GM12865 (cell line): ENCODE measurements around the gene KDM7A.
A peak's percentile ranks its signal among the peaks of the same experiment; 100 is the strongest.

Source experiments
- DNase-seq: peaks from one replicate; pipeline ENCODE4 v3.0.0; 2010; ENCODE audit warnings: low read depth
- H3K4me3 ChIP-seq: 2 replicates; pipeline ENCODE4 v1.5.1; 2011; ENCODE audit warnings: mild to moderate bottlenecking, low read depth, low read length, control low read depth
- CTCF ChIP-seq: IDR thresholded peaks from 2 replicates; pipeline ENCODE4 v1.5.1; 2011; ENCODE audit warnings: low read length, control low read depth, low read depth, inconsistent platforms; ENCODE audit not compliant: insufficient read depth; ENCODE audit errors: missing control alignments

KDM7A gene

DNA sequence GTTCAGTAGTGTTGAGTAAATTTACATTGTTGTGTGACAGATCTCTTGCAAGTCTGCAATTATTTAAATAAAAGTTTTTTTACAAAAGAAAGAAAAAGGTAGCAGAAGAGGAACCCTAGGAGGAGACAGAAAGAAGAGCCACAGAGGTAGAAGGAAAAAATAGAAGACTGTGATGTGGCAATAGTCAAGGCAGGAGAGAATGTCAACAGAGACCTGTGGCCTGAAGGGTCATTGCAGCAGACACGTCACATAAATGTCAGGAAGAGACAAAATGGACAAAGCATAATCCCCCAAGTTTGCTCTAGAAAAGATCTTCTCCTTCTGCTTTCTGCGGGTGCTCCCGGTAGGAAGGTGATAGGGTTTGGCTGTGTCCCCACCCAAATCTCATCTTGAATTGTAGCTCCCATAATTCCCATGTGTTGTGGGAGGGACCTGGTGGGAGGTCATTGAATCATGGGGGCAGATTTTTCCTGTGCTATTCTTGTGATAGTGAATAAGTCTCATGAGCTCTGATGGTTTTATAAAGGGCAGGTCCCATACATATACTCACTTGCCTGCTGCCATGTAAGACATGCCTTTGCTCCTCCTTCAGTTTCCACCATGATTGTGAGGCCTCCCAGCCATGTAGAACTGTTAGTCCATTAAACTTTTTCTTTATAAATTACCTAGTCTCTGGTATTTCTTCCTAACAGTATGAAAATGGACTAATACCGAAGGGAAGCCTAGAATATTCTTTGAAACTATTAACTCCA lies 41.1 kb upstream of the KDM7A start:
- no peak for TF ChIP-seq CTCF
- no peak overlapping the region for H3K4me3 ChIP-seq

GRCh38 chr7:140215281-140215680 lies 38.5 kb upstream of the KDM7A start:
- TF ChIP-seq CTCF: no peak
- H3K4me3 ChIP-seq: no peak overlapping the region
- DNase-seq: no peak

More for the DNA sequence above, 41.1 kb upstream of the KDM7A start:
- no peak for DNase-seq

DNA sequence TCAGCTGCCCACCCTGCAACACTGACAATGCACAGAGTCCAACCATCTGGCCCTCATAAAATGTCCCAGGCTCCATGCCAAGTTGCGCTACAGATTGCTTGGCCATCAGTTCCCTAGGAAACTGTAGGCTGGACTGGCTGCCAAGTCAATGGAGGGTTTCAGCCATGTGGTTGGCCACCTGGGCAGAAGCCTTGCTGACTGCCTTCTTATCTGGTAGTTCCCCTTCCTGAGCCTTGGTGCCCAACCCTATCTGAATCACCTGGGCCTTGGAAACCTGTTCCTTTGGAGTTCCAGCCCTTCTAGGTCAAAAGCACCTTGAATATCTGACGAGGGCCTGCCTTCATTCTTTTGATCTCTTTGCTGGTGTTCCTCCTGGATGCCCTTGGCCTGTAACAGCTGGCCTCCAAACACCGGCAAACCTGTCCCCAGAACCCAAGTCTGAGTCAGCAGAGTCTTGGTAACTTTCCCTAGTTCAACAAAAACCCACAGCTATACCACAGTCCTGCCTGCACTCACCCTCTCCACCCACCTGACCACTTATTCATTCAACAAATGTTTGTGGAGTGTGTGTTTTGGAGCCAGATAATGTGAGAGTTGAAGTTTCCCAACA lies 37.4 kb upstream of the KDM7A start:
- no peak for TF ChIP-seq CTCF
- peak; percentile 79 for DNase-seq
- H3K4me3 ChIP-seq: no peak overlapping the region

- TF ChIP-seq CTCF: no peak
- peak; percentile 83 for DNase-seq
- H3K4me3 ChIP-seq: no peak overlapping the region
These were observed 36.9 kb upstream of the KDM7A start for GRCh38 chr7:140213684-140214074.

- no peak for TF ChIP-seq CTCF
- H3K4me3 ChIP-seq: no peak overlapping the region
- DNase-seq: peak; percentile 92
These were observed 35.5 kb upstream of the KDM7A start for GRCh38 chr7:140212100-140212881.

DNA sequence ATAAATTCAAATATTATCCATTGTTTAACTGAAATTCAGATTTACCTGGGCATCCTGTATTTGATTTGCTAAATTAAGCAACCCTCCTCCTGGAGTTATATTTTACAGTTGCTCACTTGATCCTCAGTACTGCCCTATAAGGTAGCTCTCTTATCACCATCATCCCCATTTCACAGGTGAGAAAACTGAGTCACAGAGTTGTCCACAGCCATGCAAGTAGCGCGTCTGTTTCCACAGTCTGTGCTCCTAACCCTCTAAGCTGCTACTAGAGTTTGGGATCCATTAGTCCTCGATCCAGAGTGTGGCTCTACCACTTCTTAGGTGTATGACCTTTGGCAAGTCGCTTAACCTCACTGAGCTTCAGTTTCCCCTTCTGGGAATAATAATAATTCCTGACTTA lies 34.9 kb upstream of the KDM7A start:
- no peak overlapping the region for H3K4me3 ChIP-seq
- TF ChIP-seq CTCF: no peak
- no peak for DNase-seq
